Neuronal stem cell (in vitro differentiated cells): ENCODE results near the gene MACROD2.

Experiments
- DNase-seq: peaks from one replicate; pipeline ENCODE4 v3.0.0-alpha.2; 2013; ENCODE audit warnings: low spot score
- H2AFZ ChIP-seq: one replicate; pipeline ENCODE4 v1.6.1; 2013; ENCODE audit warnings: mild to moderate bottlenecking, low read length, inconsistent platforms
- H2AK5ac ChIP-seq: 2 replicates; pipeline ENCODE4 v1.6.1; 2013; ENCODE audit warnings: low read depth, mild to moderate bottlenecking, inconsistent platforms, low read length, moderate library complexity, mixed read lengths
- H2BK120ac ChIP-seq: 2 replicates; pipeline ENCODE4 v1.6.1; 2013; ENCODE audit warnings: low read depth, mild to moderate bottlenecking, inconsistent platforms, low read length, moderate library complexity, mixed read lengths
- H2BK12ac ChIP-seq: one replicate; pipeline ENCODE4 v1.6.1; 2013; ENCODE audit warnings: low read length, inconsistent platforms
- H2BK15ac ChIP-seq: 2 replicates; pipeline ENCODE4 v1.6.1; 2013; ENCODE audit warnings: mild to moderate bottlenecking, low read length, inconsistent platforms, mixed read lengths
- H2BK5ac ChIP-seq: one replicate; pipeline ENCODE4 v1.6.1; 2013; ENCODE audit warnings: inconsistent platforms, mild to moderate bottlenecking, low read length, moderate library complexity
- H3K14ac ChIP-seq: one replicate; pipeline ENCODE4 v1.6.1; 2013; ENCODE audit warnings: low read length, inconsistent platforms
- H3K18ac ChIP-seq: 2 replicates; pipeline ENCODE4 v1.6.1; 2013; ENCODE audit warnings: low read length, inconsistent platforms
- H3K23ac ChIP-seq: 2 replicates; pipeline ENCODE4 v1.6.1; 2013; ENCODE audit warnings: low read depth, mild to moderate bottlenecking, mixed read lengths, low read length, inconsistent platforms; ENCODE audit not compliant: poor library complexity
- H3K27ac ChIP-seq: replicated peaks from 3 replicates; pipeline ENCODE4 v1.5.1; 2013; ENCODE audit warnings: low read length, inconsistent platforms
- H3K27me3 ChIP-seq, 3 experiments: 2 replicates each; pipeline ENCODE4 v1.6.1; 2013; ENCODE audit warnings: low read length in 3 of 3, mild to moderate bottlenecking in 2 of 3, inconsistent platforms in 1 of 3, low read depth in 1 of 3, mixed read lengths in 1 of 3, moderate library complexity in 1 of 3; ENCODE audit not compliant: control insufficient read depth in 3 of 3, insufficient read depth in 3 of 3
- H3K36me3 ChIP-seq, 2 donors: replicated peaks in 1 of 2; 2 replicates each; pipeline ENCODE4 v1.6.1; 2013; ENCODE audit warnings: low read length in 2 of 2; ENCODE audit not compliant: control insufficient read depth in 2 of 2, insufficient read depth in 2 of 2
- H3K4ac ChIP-seq: 2 replicates; pipeline ENCODE4 v1.6.1; 2013; ENCODE audit warnings: inconsistent platforms, mild to moderate bottlenecking, low read length, moderate library complexity
- H3K4me1 ChIP-seq, 2 donors: 1 replicate in 1 of 2; 2 replicates in 1 of 2; pipeline ENCODE4 v1.6.1; 2013; ENCODE audit warnings: low read length in 2 of 2, low read depth in 1 of 2; ENCODE audit not compliant: control insufficient read depth in 2 of 2, insufficient read depth in 1 of 2
- H3K4me2 ChIP-seq: one replicate; pipeline ENCODE4 v1.6.1; 2013; ENCODE audit warnings: mild to moderate bottlenecking, low read length, inconsistent platforms; ENCODE audit not compliant: insufficient read depth, poor library complexity, severe bottlenecking
- H3K4me3 ChIP-seq, 2 donors: 2 replicates each; pipeline ENCODE4 v1.5.1; 2013; ENCODE audit warnings: low read length in 2 of 2, mild to moderate bottlenecking in 2 of 2, inconsistent platforms in 1 of 2, moderate library complexity in 1 of 2
- H3K79me1 ChIP-seq: one replicate; pipeline ENCODE4 v1.6.1; 2013; ENCODE audit warnings: low read depth, mild to moderate bottlenecking, inconsistent platforms, low read length, moderate library complexity
- H3K9ac ChIP-seq: one replicate; pipeline ENCODE4 v1.6.1; 2013; ENCODE audit warnings: mild to moderate bottlenecking, low read depth, low read length, inconsistent platforms; ENCODE audit not compliant: poor library complexity
- H3K9me3 ChIP-seq, 2 donors: replicated peaks in 1 of 2; 2 replicates each; pipeline versions ENCODE3 to v1.6.1; 2013; ENCODE audit warnings: low read length in 2 of 2, mild to moderate bottlenecking in 2 of 2, inconsistent platforms in 1 of 2, low read depth in 1 of 2, mixed read lengths in 1 of 2, moderate library complexity in 1 of 2; ENCODE audit not compliant: control insufficient read depth in 2 of 2, insufficient read depth in 1 of 2
- H4K8ac ChIP-seq: one replicate; pipeline ENCODE4 v1.6.1; 2013; ENCODE audit warnings: low read depth, mild to moderate bottlenecking, inconsistent platforms, low read length, moderate library complexity
- H4K91ac ChIP-seq: one replicate; pipeline ENCODE4 v1.6.1; 2013; ENCODE audit warnings: low read length, low read depth, mild to moderate bottlenecking, inconsistent platforms; ENCODE audit not compliant: poor library complexity
- WGBS, 2 donors: extraction: QIAGEN DNeasy Blood & Tissue Kit; methylation state at CpG; one replicate each; pipeline ENCODE4 v1.1.7; 2013; ENCODE audit warnings: missing lambda C conversion rate in 2 of 2, mixed read lengths in 1 of 2; ENCODE audit not compliant: insufficient read length in 2 of 2, insufficient replicate concordance in 1 of 2; ENCODE audit errors: extremely low coverage in 2 of 2; 5-methylcytosine and 5-hydroxymethylcytosine counted together

MACROD2 gene

GRCh38 chr20:15506311-15506710, 1511.0 kb downstream of the MACROD2 start:
- Histone ChIP-seq H2AFZ (no peak overlapping the region), H4K91ac (no peak overlapping the region), H3K79me1 (no peaks in the 10 kb centered on the region), H4K8ac (no peak overlapping the region), H2BK120ac (no peak overlapping the region), H3K36me3 (no peaks in the 10 kb centered on the region), H3K18ac (no peak overlapping the region), H3K27ac (no peak overlapping the region), H3K4me2 (no peak overlapping the region), H2BK12ac (no peak overlapping the region), H2BK5ac (no peak overlapping the region), H3K9ac (no peak overlapping the region), H3K4ac (no peak overlapping the region), H3K14ac (no peak overlapping the region), H2AK5ac (no peak overlapping the region), H3K9me3 (no peaks in the 10 kb centered on the region), H3K23ac (no peak overlapping the region), H3K4me1 (no peaks in the 10 kb centered on the region), H3K27me3 (no peaks in the 10 kb centered on the region), H3K4me3 (no peak overlapping the region), H2BK15ac (no peak overlapping the region)
- no peak for DNase-seq
- WGBS, 2 donors, result no CpG with 5 or more reads among the region's 5 CpGs

- DNase-seq, result no peak
- no peak overlapping the region for H3K4me2 ChIP-seq
- H2BK12ac ChIP-seq, result no peak overlapping the region
- H3K27ac ChIP-seq, result no peak overlapping the region
- H3K79me1 ChIP-seq, result no peaks in the 10 kb centered on the region
- H2AK5ac ChIP-seq, result no peak overlapping the region
- no peak overlapping the region for H3K14ac ChIP-seq
- H2BK120ac ChIP-seq, result no peak overlapping the region
- H3K27me3 ChIP-seq, result no peaks in the 10 kb centered on the region
- no peaks in the 10 kb centered on the region for H3K9me3 ChIP-seq
- H4K8ac ChIP-seq, result no peak overlapping the region
- no peak overlapping the region for H3K9ac ChIP-seq
- H4K91ac ChIP-seq, result no peak overlapping the region
- H3K18ac ChIP-seq, result no peak overlapping the region
- H3K4me3 ChIP-seq, result no peak overlapping the region
- no peak overlapping the region for H3K23ac ChIP-seq
- no peaks in the 10 kb centered on the region for H3K4me1 ChIP-seq
- no peak overlapping the region for H2BK15ac ChIP-seq
- 100% methylated on average over 1 of the region's 3 CpGs; no CpG with 5 or more reads in 1 of the 2 donors for WGBS, 2 donors
- H2AFZ ChIP-seq, result no peak overlapping the region
- no peaks in the 10 kb centered on the region for H3K36me3 ChIP-seq
- H2BK5ac ChIP-seq, result no peak overlapping the region
- no peak overlapping the region for H3K4ac ChIP-seq
Measured at GRCh38 chr20:15507151-15507550, 1511.8 kb downstream of the MACROD2 start.

GRCh38 chr20:15511551-15511950, 1516.2 kb downstream of the MACROD2 start:
- H3K9ac ChIP-seq, result no peak overlapping the region
- H4K91ac ChIP-seq, result no peak overlapping the region
- no peak overlapping the region for H3K4me2 ChIP-seq
- no CpG with 5 or more reads among the region's 1 CpG for WGBS, 2 donors
- no peak overlapping the region for H2BK15ac ChIP-seq
- H2AFZ ChIP-seq, result no peak overlapping the region
- no peak overlapping the region for H3K23ac ChIP-seq
- no peak overlapping the region for H3K4ac ChIP-seq
- H2BK5ac ChIP-seq, result no peak overlapping the region
- no peaks in the 10 kb centered on the region for H3K4me1 ChIP-seq
- no peaks in the 10 kb centered on the region for H3K27me3 ChIP-seq
- no peak overlapping the region for H3K14ac ChIP-seq
- H3K18ac ChIP-seq, result no peak overlapping the region
- H3K27ac ChIP-seq, result no peak overlapping the region
- no peak overlapping the region for H2BK12ac ChIP-seq
- H3K4me3 ChIP-seq, result no peak overlapping the region
- no peak overlapping the region for H2AK5ac ChIP-seq
- no peak for DNase-seq
- H2BK120ac ChIP-seq, result no peak overlapping the region
- H3K9me3 ChIP-seq, result no peaks in the 10 kb centered on the region
- H3K79me1 ChIP-seq, result no peaks in the 10 kb centered on the region
- no peak overlapping the region for H4K8ac ChIP-seq
- H3K36me3 ChIP-seq, result no peaks in the 10 kb centered on the region

- peaks cover 0 to 2% (median 0%) of the 10 kb centered on the region in 3 experiments for H3K27me3 ChIP-seq
- no peak overlapping the region for H2AK5ac ChIP-seq
- H2BK15ac ChIP-seq, result no peak overlapping the region
- H2BK5ac ChIP-seq, result no peak overlapping the region
- H3K9ac ChIP-seq, result no peak overlapping the region
- no peak overlapping the region for H2BK120ac ChIP-seq
- H3K4me3 ChIP-seq, result no peak overlapping the region
- no peak overlapping the region for H2AFZ ChIP-seq
- no peak overlapping the region for H3K23ac ChIP-seq
- H3K27ac ChIP-seq, result no peak overlapping the region
- no peak overlapping the region for H3K4me2 ChIP-seq
- no peak overlapping the region for H4K8ac ChIP-seq
- H3K9me3 ChIP-seq, result no peaks in the 10 kb centered on the region
- H3K79me1 ChIP-seq, result no peaks in the 10 kb centered on the region
- no peak overlapping the region for H3K4ac ChIP-seq
- H3K14ac ChIP-seq, result no peak overlapping the region
- no CpG with 5 or more reads among the region's 5 CpGs for WGBS, 2 donors
- no peak overlapping the region for H3K18ac ChIP-seq
- DNase-seq, result no peak
- H3K36me3 ChIP-seq, result no peaks in the 10 kb centered on the region
- H3K4me1 ChIP-seq, result no peaks in the 10 kb centered on the region
- no peak overlapping the region for H4K91ac ChIP-seq
- no peak overlapping the region for H2BK12ac ChIP-seq
Measured at GRCh38 chr20:15512916-15513315, 1517.6 kb downstream of the MACROD2 start.
